Measurements from ENCODE around the gene BEAN1. TPM values are rescaled to one million over a fixed set of nuclear protein-coding genes. Genes with fewer than 3 reads are reported as not detected.
A peak's percentile ranks its signal among the peaks of the same experiment; 100 is the strongest.

BEAN1 gene
- total RNA-seq, 1 experiment from 2014 or later: 1.1 TPM

DNA sequence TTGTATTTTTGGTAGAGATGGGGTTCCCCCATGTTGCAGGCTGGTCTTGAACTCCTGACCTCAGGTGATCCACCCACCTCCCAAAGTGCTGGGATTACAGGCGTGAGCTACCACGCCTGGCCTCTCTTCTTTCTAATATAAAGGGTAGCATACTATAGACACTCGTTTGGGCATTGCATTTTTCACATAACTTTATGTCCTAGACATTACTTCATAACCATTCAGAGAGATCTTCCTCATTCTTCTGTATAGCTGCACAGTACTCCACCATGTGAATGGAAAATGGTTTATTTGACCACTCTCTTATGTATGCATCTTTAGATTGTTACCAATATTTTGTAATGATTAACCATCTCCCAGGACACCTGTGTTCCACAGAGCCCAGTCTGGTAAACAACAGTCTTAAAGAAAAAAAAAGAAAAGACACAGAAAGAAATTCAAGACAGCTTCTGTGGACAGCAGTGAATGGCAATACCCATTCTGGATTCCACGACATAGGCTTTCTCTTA lies 80.7 kb downstream of the BEAN1 start:
- intact Hi-C loops (cut with micrococcal nuclease): loop anchor here (2.0 kb wide), 1 partner anchor 45 kb away; the partner anchor contains the start of gene CKLF
- no peaks in the 10 kb centered on the region for H3K27me3 Mint-ChIP-seq (ENCODE audit: insufficient read depth, unreplicated experiment)
- ChIA-PET CTCF (interaction anchor here (0.6 to 2.3 kb wide), 11 partner anchors 24 to 367 kb away, joined by 3 to 8 read pairs (median 4); no protein-coding TSS in a partner anchor), POLR2A (interaction anchor here (0.6 to 6.5 kb wide), 16 partner anchors 10 to 319 kb away, joined by 3 to 97 read pairs (median 4); partner anchors contain the start of genes CKLF and TK2)
- TF ChIP-seq, protein P1, sequence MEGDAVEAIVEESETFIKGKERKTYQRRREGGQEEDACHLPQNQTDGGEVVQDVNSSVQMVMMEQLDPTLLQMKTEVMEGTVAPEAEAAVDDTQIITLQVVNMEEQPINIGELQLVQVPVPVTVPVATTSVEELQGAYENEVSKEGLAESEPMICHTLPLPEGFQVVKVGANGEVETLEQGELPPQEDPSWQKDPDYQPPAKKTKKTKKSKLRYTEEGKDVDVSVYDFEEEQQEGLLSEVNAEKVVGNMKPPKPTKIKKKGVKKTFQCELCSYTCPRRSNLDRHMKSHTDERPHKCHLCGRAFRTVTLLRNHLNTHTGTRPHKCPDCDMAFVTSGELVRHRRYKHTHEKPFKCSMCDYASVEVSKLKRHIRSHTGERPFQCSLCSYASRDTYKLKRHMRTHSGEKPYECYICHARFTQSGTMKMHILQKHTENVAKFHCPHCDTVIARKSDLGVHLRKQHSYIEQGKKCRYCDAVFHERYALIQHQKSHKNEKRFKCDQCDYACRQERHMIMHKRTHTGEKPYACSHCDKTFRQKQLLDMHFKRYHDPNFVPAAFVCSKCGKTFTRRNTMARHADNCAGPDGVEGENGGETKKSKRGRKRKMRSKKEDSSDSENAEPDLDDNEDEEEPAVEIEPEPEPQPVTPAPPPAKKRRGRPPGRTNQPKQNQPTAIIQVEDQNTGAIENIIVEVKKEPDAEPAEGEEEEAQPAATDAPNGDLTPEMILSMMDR (IDR thresholded peaks at IDR 0.05; ENCODE audit: unreplicated experiment): no peak
- no TSS peak for BruUV-seq (replicated peaks)
- H3K9me3 Mint-ChIP-seq (ENCODE audit: unreplicated experiment): no peaks in the 10 kb centered on the region
- H3K4me3 Mint-ChIP-seq (ENCODE audit: unreplicated experiment): peak overlapping the region; percentile 22
- H3K27ac Mint-ChIP-seq (ENCODE audit: low read depth, unreplicated experiment): peak overlapping the region; percentile 69
- H3K36me3 Mint-ChIP-seq (ENCODE audit: insufficient read depth, unreplicated experiment): peaks cover 37% of the 10 kb centered on the region
- H3K4me1 Mint-ChIP-seq (ENCODE audit: insufficient read depth, unreplicated experiment): peaks cover 71% of the 10 kb centered on the region
- DNase-seq (ENCODE audit: unreplicated experiment): no peak

DNA sequence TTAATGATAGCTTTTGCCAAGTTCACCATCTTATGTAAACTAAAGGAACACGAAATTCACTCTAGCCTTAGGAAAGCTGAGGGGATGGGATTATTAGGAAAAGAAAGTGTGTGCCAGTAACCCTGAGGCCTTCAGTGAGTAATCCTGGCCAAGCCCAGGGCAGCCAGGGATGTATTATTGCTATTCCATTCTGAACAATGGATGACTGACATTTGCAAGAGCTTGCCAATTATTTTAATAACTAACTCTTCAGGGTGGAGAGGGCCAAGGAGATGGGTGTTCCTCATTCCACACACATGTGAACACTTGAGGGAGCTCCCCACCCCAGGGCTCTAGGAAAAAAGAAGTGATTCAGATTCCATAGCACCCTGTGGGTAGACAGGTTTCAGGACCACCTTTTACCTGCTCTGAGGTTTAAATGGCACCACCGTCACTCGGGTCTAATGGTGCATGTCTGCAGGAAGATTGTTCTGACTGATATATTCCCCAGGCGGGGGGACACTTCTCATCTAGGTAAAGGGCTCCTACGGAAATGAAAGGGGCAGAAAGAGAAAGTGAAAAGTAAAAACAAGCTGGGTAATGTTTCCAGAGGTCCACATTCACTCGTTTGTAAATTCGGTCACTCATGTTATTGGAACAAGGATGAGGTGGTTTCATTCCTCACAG lies 81.3 kb downstream of the BEAN1 start:
- POLR2A ChIA-PET: interaction anchor here (0.6 to 6.5 kb wide), 16 partner anchors 9 to 319 kb away, joined by 3 to 97 read pairs (median 4); partner anchors contain the start of genes CKLF and TK2
- peak overlapping the region; percentile 69 for H3K27ac Mint-ChIP-seq (ENCODE audit: low read depth, unreplicated experiment)
- H3K4me3 Mint-ChIP-seq (ENCODE audit: unreplicated experiment): peak overlapping the region; percentile 22
- CTCF ChIA-PET: interaction anchor here (0.6 to 2.4 kb wide), 15 partner anchors 19 to 366 kb away, joined by 3 to 8 read pairs (median 4); no protein-coding TSS in a partner anchor
- H3K27me3 Mint-ChIP-seq (ENCODE audit: insufficient read depth, unreplicated experiment): no peaks in the 10 kb centered on the region
- BruUV-seq (replicated peaks): no TSS peak
- peak; percentile 98 for DNase-seq (ENCODE audit: unreplicated experiment)
- TF ChIP-seq, protein P1 (IDR thresholded peaks at IDR 0.05; ENCODE audit: unreplicated experiment): no peak
- H3K9me3 Mint-ChIP-seq (ENCODE audit: unreplicated experiment): no peaks in the 10 kb centered on the region
- H3K4me1 Mint-ChIP-seq (ENCODE audit: insufficient read depth, unreplicated experiment): peaks cover 71% of the 10 kb centered on the region
- intact Hi-C loops (cut with micrococcal nuclease): loop anchor here (2.0 kb wide), 1 partner anchor 44 kb away; the partner anchor contains the start of gene CKLF
- peaks cover 43% of the 10 kb centered on the region for H3K36me3 Mint-ChIP-seq (ENCODE audit: insufficient read depth, unreplicated experiment)

DNA sequence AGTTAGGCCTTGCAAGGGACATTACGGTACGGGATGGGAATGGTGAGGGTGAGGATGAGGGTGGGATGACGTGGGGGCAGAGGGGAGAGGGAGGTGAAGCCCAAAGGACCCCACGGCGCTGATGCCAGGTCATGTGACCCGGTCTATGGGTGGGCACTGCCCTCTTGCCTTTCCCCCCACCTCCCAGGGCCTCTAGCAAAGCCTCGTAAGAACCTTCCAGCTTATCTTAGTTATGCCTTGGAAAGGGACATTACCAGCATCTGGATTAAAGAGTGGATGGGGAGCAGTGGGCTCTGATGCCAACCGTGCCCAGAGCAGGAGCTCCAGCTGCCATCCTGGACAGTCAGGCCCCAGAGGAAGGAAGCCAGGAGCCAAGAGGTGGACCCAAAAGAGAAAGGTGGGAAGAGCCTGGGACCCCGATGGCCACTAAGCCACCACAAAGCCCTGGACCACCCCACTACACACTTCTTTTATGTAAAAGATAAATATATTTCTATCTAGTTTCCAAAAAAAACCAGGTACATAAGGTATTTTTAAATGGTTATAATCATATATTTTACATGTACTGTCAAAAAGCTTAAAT lies 81.9 kb downstream of the BEAN1 start:
- TF ChIP-seq, protein P1 (IDR thresholded peaks at IDR 0.05; ENCODE audit: unreplicated experiment): no peak
- Mint-ChIP-seq H3K27ac (ENCODE audit: low read depth, unreplicated experiment) (peak overlapping the region; percentile 69), H3K36me3 (ENCODE audit: insufficient read depth, unreplicated experiment) (peaks cover 47% of the 10 kb centered on the region), H3K4me3 (ENCODE audit: unreplicated experiment) (no peak overlapping the region), H3K4me1 (ENCODE audit: insufficient read depth, unreplicated experiment) (peaks cover 68% of the 10 kb centered on the region), H3K27me3 (ENCODE audit: insufficient read depth, unreplicated experiment) (no peaks in the 10 kb centered on the region), H3K9me3 (ENCODE audit: unreplicated experiment) (no peaks in the 10 kb centered on the region)
- ChIA-PET CTCF (interaction anchor here (0.6 to 3.7 kb wide), 17 partner anchors 13 to 153 kb away, joined by 3 to 11 read pairs (median 4); no protein-coding TSS in a partner anchor), POLR2A (interaction anchor here (0.6 to 6.5 kb wide), 13 partner anchors 9 to 110 kb away, joined by 3 to 97 read pairs (median 5); partner anchors contain the start of genes CKLF and TK2)
- BruUV-seq (replicated peaks): no TSS peak
- intact Hi-C loops (cut with micrococcal nuclease): loop anchor here (2.0 kb wide), 1 partner anchor 44 kb away; the partner anchor contains the start of gene CKLF
- no peak for DNase-seq (ENCODE audit: unreplicated experiment)
